Liver (tissue), 9 donors: ENCODE measurements around the gene CACNA1I. TPM values are rescaled to one million over a fixed set of nuclear protein-coding genes. Genes with fewer than 3 reads are reported as not detected.

Source experiments
- DNase-seq: peaks from one replicate; pipeline ENCODE4 v3.0.0-alpha.2; 2017; ENCODE audit warnings: low spot score
- H3K27ac ChIP-seq, 2 donors: one replicate each; pipeline ENCODE4 v1.7.0; 2013; ENCODE audit warnings: inconsistent platforms in 2 of 2, low read length in 2 of 2, control low read depth in 1 of 2, low read depth in 1 of 2, mild to moderate bottlenecking in 1 of 2
- H3K27me3 ChIP-seq, 4 donors: one replicate each; pipeline versions ENCODE4 v1.6.1 to v1.7.0; 2013; ENCODE audit warnings: low read length in 3 of 4, inconsistent platforms in 1 of 4, mild to moderate bottlenecking in 1 of 4, moderate library complexity in 1 of 4; ENCODE audit not compliant: control insufficient read depth in 4 of 4, insufficient read depth in 4 of 4
- H3K36me3 ChIP-seq, 4 donors: one replicate each; pipeline versions ENCODE4 v1.6.1 to v1.7.0; 2013; ENCODE audit warnings: low read length in 3 of 4, mild to moderate bottlenecking in 3 of 4, low read depth in 1 of 4, moderate library complexity in 1 of 4; ENCODE audit not compliant: control insufficient read depth in 4 of 4, insufficient read depth in 3 of 4
- H3K4me1 ChIP-seq, 4 donors: one replicate each; pipeline versions ENCODE4 v1.6.1 to v1.7.0; 2013; ENCODE audit warnings: low read length in 3 of 4, mild to moderate bottlenecking in 3 of 4, moderate library complexity in 1 of 4; ENCODE audit not compliant: control insufficient read depth in 4 of 4, insufficient read depth in 4 of 4
- H3K4me3 ChIP-seq, 3 donors: one replicate each; pipeline versions ENCODE4 v1.6.1 to v1.7.0; 2013; ENCODE audit warnings: low read length in 3 of 3, control low read depth in 1 of 3, low read depth in 1 of 3, mild to moderate bottlenecking in 1 of 3
- H3K9ac ChIP-seq, 2 donors: one replicate each; pipeline ENCODE4 v1.7.0; 2013; ENCODE audit warnings: low read length in 2 of 2, mild to moderate bottlenecking in 2 of 2, moderate library complexity in 2 of 2, control low read depth in 1 of 2, low read depth in 1 of 2
- H3K9me3 ChIP-seq, 4 donors: one replicate each; pipeline versions ENCODE4 v1.6.1 to v1.7.0; 2013; ENCODE audit warnings: low read length in 3 of 4; ENCODE audit not compliant: control insufficient read depth in 4 of 4
- CTCF ChIP-seq: fragments of 150-350 bp; IDR thresholded peaks from 2 replicates; pipeline ENCODE4 v1.5.1; 2017; ENCODE audit warnings: improper control_type of control experiment, low read depth, low read length; ENCODE audit not compliant: missing input control
- EGR1 ChIP-seq, 2 donors: IDR thresholded peaks; 2 replicates each; pipeline ENCODE4 v1.6.1; 2016 to 2018; ENCODE audit warnings: antibody characterized with exemption in 2 of 2, low read depth in 2 of 2
- FOXA1 ChIP-seq: IDR thresholded peaks from 2 replicates; pipeline ENCODE4 v1.6.1; 2016; ENCODE audit warnings: antibody characterized with exemption
- FOXA2 ChIP-seq: IDR thresholded peaks from 2 replicates; pipeline ENCODE4 v1.6.1; 2016; ENCODE audit warnings: antibody characterized with exemption
- GABPA ChIP-seq, 2 donors: IDR thresholded peaks in 1 of 2; conservative IDR thresholded peaks in 1 of 2; 2 replicates each; pipeline ENCODE4 v1.6.1; 2016; ENCODE audit warnings: antibody characterized with exemption in 2 of 2, mild to moderate bottlenecking in 1 of 2, moderate library complexity in 1 of 2
- HNF4A ChIP-seq, 2 donors: conservative IDR thresholded peaks; 2 replicates each; pipeline ENCODE4 v1.6.1; 2016; ENCODE audit warnings: antibody characterized with exemption in 2 of 2, mild to moderate bottlenecking in 2 of 2
- HNF4G ChIP-seq: IDR thresholded peaks from 2 replicates; pipeline ENCODE4 v1.6.1; 2016; ENCODE audit warnings: antibody characterized with exemption
- JUND ChIP-seq, 2 donors: IDR thresholded peaks; 2 replicates each; pipeline ENCODE4 v1.6.1; 2016; ENCODE audit warnings: antibody characterized with exemption in 2 of 2
- MAX ChIP-seq: IDR thresholded peaks from 2 replicates; pipeline ENCODE4 v1.6.1; 2016; ENCODE audit warnings: antibody characterized with exemption
- NR2F2 ChIP-seq: IDR thresholded peaks from 2 replicates; pipeline ENCODE4 v1.6.1; 2016; ENCODE audit warnings: antibody characterized with exemption
- RAD21 ChIP-seq, 2 donors: IDR thresholded peaks; 2 replicates each; pipeline ENCODE4 v1.6.1; 2016; ENCODE audit warnings: antibody characterized with exemption in 2 of 2, mild to moderate bottlenecking in 2 of 2
- REST ChIP-seq: IDR thresholded peaks from 2 replicates; pipeline ENCODE4 v1.6.1; 2016; ENCODE audit warnings: antibody characterized with exemption, mild to moderate bottlenecking
- RXRA ChIP-seq, 2 donors: IDR thresholded peaks; 2 replicates each; pipeline ENCODE4 v1.6.1; 2017 to 2018; ENCODE audit warnings: antibody characterized with exemption in 2 of 2, mild to moderate bottlenecking in 1 of 2
- ZBTB33 ChIP-seq: IDR thresholded peaks from 2 replicates; pipeline ENCODE4 v1.6.1; 2016; ENCODE audit warnings: antibody characterized with exemption
- WGBS: extraction: QIAGEN DNeasy Blood & Tissue Kit; methylation state at CpG from one replicate; pipeline ENCODE4 v1.1.7; 2013; 5-methylcytosine and 5-hydroxymethylcytosine counted together
- polyA plus RNA-seq, 2 donors: library from polyadenylated mRNA; stranded (reverse) in 1 of 2; unstranded in 1 of 2; fragments of 200-250 nt in 1 of 2; fragments of >200 nt in 1 of 2; fragmentation: Nextera tagmentation in 1 of 2; extraction: Ambion mirVana in 1 of 2; gene quantifications; one replicate each; pipeline versions ENCODE4 v1.2.1 to v1.2.3, GENCODE V29; 2013 to 2015
- total RNA-seq, 2 donors: library from RNA; depleted of rRNA; stranded (reverse); fragments of >200 nt; gene quantifications; one replicate each; pipeline ENCODE4 v1.2.3, GENCODE V29; 2014
- donor health status: healthy.
- donor health status: healthy.
- donor health status: healthy.
- donor health status: healthy.
- donor health status: healthy.

CACNA1I gene
- total and polyA plus RNA-seq, 4 donors = under 0.01 to 0.14 (median 0.01) TPM; not detected in 1

GRCh38 chr22:39583066-39583667, 12.6 kb downstream of the CACNA1I start:
- Histone ChIP-seq H3K4me1 (no peaks in the 10 kb centered on the region), H3K27ac (no peak overlapping the region), H3K4me3 (no peak overlapping the region), H3K9ac (no peak overlapping the region), H3K27me3 (peaks cover 0 to 6% (median 0%) of the 10 kb centered on the region in 4 donors), H3K36me3 (no peaks in the 10 kb centered on the region), H3K9me3 (no peaks in the 10 kb centered on the region)
- no peak for DNase-seq
- TF ChIP-seq JUND (IDR thresholded peaks at IDR 0.05) (no peak), RAD21 (IDR thresholded peaks at IDR 0.05) (no peak), ZBTB33 (no peak), REST (no peak), EGR1 (IDR thresholded peaks at IDR 0.05; ENCODE audit: low read depth in 2 of 2) (no peak), HNF4A (conservative IDR thresholded peaks at IDR 0.05) (no peak), GABPA (IDR thresholded peaks at IDR 0.05 in 1 of 2, conservative IDR thresholded peaks at IDR 0.05 in 1 of 2) (no peak), FOXA1 (no peak), CTCF (no peak), MAX (no peak)
- 46% methylated on average over 3 of the region's 3 CpGs for WGBS

- Histone ChIP-seq H3K27ac (no peak overlapping the region), H3K4me1 (no peaks in the 10 kb centered on the region), H3K4me3 (no peak overlapping the region), H3K27me3 (no peaks in the 10 kb centered on the region), H3K9ac (no peak overlapping the region), H3K36me3 (no peaks in the 10 kb centered on the region), H3K9me3 (no peaks in the 10 kb centered on the region)
- TF ChIP-seq MAX = no peak
- TF ChIP-seq RXRA (IDR thresholded peaks at IDR 0.05) = no peak
- TF ChIP-seq RAD21 (IDR thresholded peaks at IDR 0.05) = no peak
- no peak for TF ChIP-seq GABPA (IDR thresholded peaks at IDR 0.05 in 1 of 2, conservative IDR thresholded peaks at IDR 0.05 in 1 of 2)
- no peak for TF ChIP-seq JUND (IDR thresholded peaks at IDR 0.05)
- no peak for TF ChIP-seq NR2F2
- TF ChIP-seq HNF4G = no peak
- TF ChIP-seq REST = no peak
- no peak for TF ChIP-seq FOXA1
- TF ChIP-seq EGR1 (IDR thresholded peaks at IDR 0.05; ENCODE audit: low read depth in 2 of 2) = no peak
- TF ChIP-seq FOXA2 = no peak
- no peak for DNase-seq
- 81% methylated on average over 11 of the region's 11 CpGs for WGBS
Observed at GRCh38 chr22:39589875-39590274, 19.3 kb downstream of the CACNA1I start.
